Motor neuron (in vitro differentiated cells): ENCODE results near the gene NOD1. TPM values are rescaled to one million over a fixed set of nuclear protein-coding genes. Genes with fewer than 3 reads are reported as not detected.
A peak's percentile ranks its signal among the peaks of the same experiment; 100 is the strongest.

ENCODE experiments used
- ATAC-seq, 8 experiments: fragments of 200-7000 bp; cut with Tn5 transposase; replicated peaks in 6 of 8; 2 replicates each; pipeline ENCODE4 v1.8.0; 2021; ENCODE audit warnings: mild to moderate bottlenecking in 8 of 8, moderate library complexity in 8 of 8
- H3K27ac ChIP-seq, 2 donors: fragments of 250-450 bp; sonication (Bioruptor Pico); 2 replicates each; pipeline ENCODE4 v1.9.0; 2021; ENCODE audit warnings: antibody characterized with exemption in 2 of 2, mild to moderate bottlenecking in 2 of 2, moderate library complexity in 1 of 2
- H3K4me1 ChIP-seq, 2 donors: fragments of 250-450 bp; sonication (Bioruptor Pico); replicated peaks in 1 of 2; 2 replicates each; pipeline ENCODE4 v1.6.1; 2021; ENCODE audit warnings: antibody characterized with exemption in 2 of 2, mild to moderate bottlenecking in 2 of 2, moderate library complexity in 1 of 2
- H3K4me3 ChIP-seq, 5 donors: fragments of 250-450 bp; sonication (Bioruptor Pico); 2 replicates each; pipeline ENCODE4 v1.9.0; 2021; ENCODE audit warnings: antibody characterized with exemption in 5 of 5, mild to moderate bottlenecking in 5 of 5, moderate library complexity in 4 of 5
- WGBS, 10 experiments: fragments of 450-650 bp; shearing (Covaris generic); methylation state at CpG; one replicate each; pipeline ENCODE4 v1.0.0; 2022; 5-methylcytosine and 5-hydroxymethylcytosine counted together
- in situ Hi-C, 9 experiments: fragments of 400-800 bp; cut with MboI; loops; one replicate each; pipeline ENCODE4 v1.15.0; 2021; ENCODE audit warnings: low sequenced_read_pairs in 9 of 9, low pct_unique_long_range_greater_than_20kb in 2 of 9; ENCODE audit not compliant: unreplicated experiment in 9 of 9
- total RNA-seq, 8 experiments: library from RNA; unstranded; fragments of 300-600 nt; gene quantifications; 2 replicates each; pipeline versions ENCODE4 v1.2.3 to v1.2.4, GENCODE V29; 2022

Gene NOD1
- total RNA-seq, 8 experiments from 2014 or later: 1.4 to 10.1 (median 5.5) TPM

GRCh38 chr7:30472081-30472783 lies 6.4 kb downstream of the NOD1 start:
- Histone ChIP-seq H3K4me1 (peaks cover 29 to 33% of the 10 kb centered on the region in 2 donors), H3K27ac (no peak overlapping the region), H3K4me3 (no peak overlapping the region)
- in situ Hi-C loops: no loop called here
- WGBS, 10 experiments: 64 to 94% (median 80%) methylated on average over 1 to 3 of the region's 4 CpGs; no CpG with 5 or more reads in 1 of the 10 experiments
- no peak for ATAC-seq

DNA sequence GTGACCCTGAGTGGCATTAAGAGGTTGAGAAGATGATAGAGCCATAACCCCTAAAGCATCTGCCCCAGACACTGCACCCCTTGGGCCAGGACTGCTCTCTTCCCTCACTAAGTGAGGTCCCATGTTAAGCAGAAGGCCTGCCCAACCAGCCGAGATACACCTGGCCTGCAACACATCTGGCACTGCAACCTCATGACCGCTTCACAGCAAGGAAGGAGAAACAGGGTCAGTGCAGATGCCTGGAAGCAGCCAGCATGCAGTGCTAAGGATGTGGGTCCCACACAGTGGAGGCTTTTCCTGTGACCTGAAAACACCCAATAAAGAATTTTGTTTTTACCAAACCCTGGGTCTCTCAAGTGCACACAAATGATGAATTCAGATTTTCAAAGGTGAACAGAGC lies 7.4 kb downstream of the NOD1 start:
- peaks cover 29 to 33% of the 10 kb centered on the region in 2 donors for H3K4me1 ChIP-seq
- in situ Hi-C loops: no loop called here
- H3K27ac ChIP-seq: peak overlapping the region; percentile 15 to 43
- 20 to 40% methylated on average over 1 to 2 of the region's 2 CpGs; no CpG with 5 or more reads in 8 of the 10 experiments for WGBS, 10 experiments
- no peak overlapping the region for H3K4me3 ChIP-seq
- ATAC-seq: no peak

- peak in 2 of 8 experiments; percentile 10 to 13 for ATAC-seq
- peak overlapping the region; percentile 4 to 43 for H3K27ac ChIP-seq
- 0 to 100% (median 70%) methylated on average over 1 to 6 of the region's 6 CpGs; no CpG with 5 or more reads in 3 of the 10 experiments for WGBS, 10 experiments
- no peak overlapping the region for H3K4me3 ChIP-seq
- in situ Hi-C loops: no loop called here
- H3K4me1 ChIP-seq: peaks cover 29 to 33% of the 10 kb centered on the region in 2 donors
These were observed 7.8 kb downstream of the NOD1 start for GRCh38 chr7:30470771-30471170.

GRCh38 chr7:30470163-30470770 lies 8.3 kb downstream of the NOD1 start:
- 27 to 72% (median 39%) methylated on average over 1 to 11 of the region's 14 CpGs for WGBS, 10 experiments
- peak in 6 of 8 experiments; percentile 1 to 96 (median 94) for ATAC-seq
- Histone ChIP-seq H3K27ac (peak overlapping the region; percentile 37 to 43), H3K4me1 (peaks cover 29 to 33% of the 10 kb centered on the region in 2 donors), H3K4me3 (no peak overlapping the region)
- in situ Hi-C loops: no loop called here

DNA sequence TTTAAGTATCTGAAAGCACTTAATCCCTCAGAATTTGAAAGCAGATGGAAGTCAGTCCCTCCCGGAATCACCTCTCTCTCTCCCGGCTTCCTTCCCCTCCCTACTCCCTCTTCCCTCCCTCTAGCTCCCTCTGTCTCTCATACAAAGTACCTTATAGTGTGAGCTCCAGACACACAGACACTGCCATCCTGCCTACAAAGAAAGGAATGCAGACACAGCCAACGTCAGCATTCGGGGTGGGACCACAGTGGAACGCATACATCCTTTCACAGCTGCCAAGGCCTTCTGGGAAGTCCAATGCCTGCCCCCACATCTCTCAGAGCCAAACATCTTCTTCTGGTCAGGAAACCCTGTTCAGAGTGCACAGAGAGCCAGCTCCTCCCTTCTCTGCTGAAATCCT lies 9.3 kb downstream of the NOD1 start:
- peak overlapping the region; percentile 37 to 43 for H3K27ac ChIP-seq
- WGBS, 10 experiments: 0 to 23% (median 0%) methylated on average over 1 to 4 of the region's 5 CpGs; no CpG with 5 or more reads in 4 of the 10 experiments

GRCh38 chr7:30468791-30469190 lies 9.8 kb downstream of the NOD1 start:
- no peak for ATAC-seq
- no peak overlapping the region for H3K4me3 ChIP-seq
- WGBS, 10 experiments: 0 to 100% (median 88%) methylated on average over 1 to 4 of the region's 4 CpGs; no CpG with 5 or more reads in 3 of the 10 experiments
- in situ Hi-C loops: no loop called here
- peaks cover 29 to 33% of the 10 kb centered on the region in 2 donors for H3K4me1 ChIP-seq
- no peak overlapping the region for H3K27ac ChIP-seq

More for the DNA sequence above, 9.3 kb downstream of the NOD1 start:
- no peak overlapping the region for H3K4me3 ChIP-seq
- in situ Hi-C loops: no loop called here
- H3K4me1 ChIP-seq: peaks cover 29 to 33% of the 10 kb centered on the region in 2 donors
- ATAC-seq: peak; percentile 59 to 99 (median 80)

GRCh38 chr7:30468041-30468440 lies 10.5 kb downstream of the NOD1 start:
- peaks cover 29 to 33% of the 10 kb centered on the region in 2 donors for H3K4me1 ChIP-seq
- ATAC-seq: no peak
- in situ Hi-C loops: no loop called here
- WGBS, 10 experiments: 52 to 100% (median 75%) methylated on average over 1 to 2 of the region's 2 CpGs; no CpG with 5 or more reads in 2 of the 10 experiments
- H3K4me3 ChIP-seq: no peak overlapping the region
- no peak overlapping the region for H3K27ac ChIP-seq

GRCh38 chr7:30467271-30467670 lies 11.3 kb downstream of the NOD1 start:
- in situ Hi-C loops: no loop called here
- no peak overlapping the region for H3K4me3 ChIP-seq
- H3K27ac ChIP-seq: no peak overlapping the region
- H3K4me1 ChIP-seq: peaks cover 29 to 33% of the 10 kb centered on the region in 2 donors
- WGBS, 10 experiments: 69 to 100% (median 83%) methylated on average over 1 to 4 of the region's 4 CpGs; no CpG with 5 or more reads in 1 of the 10 experiments
- ATAC-seq: no peak

- ATAC-seq: no peak
- Histone ChIP-seq H3K27ac (no peak overlapping the region), H3K4me1 (peaks cover 23 to 26% of the 10 kb centered on the region in 2 donors), H3K4me3 (no peak overlapping the region)
- WGBS, 10 experiments: 57 to 100% (median 82%) methylated on average over 1 to 3 of the region's 4 CpGs; no CpG with 5 or more reads in 4 of the 10 experiments
- in situ Hi-C loops: no loop called here
These were observed 12.3 kb downstream of the NOD1 start for GRCh38 chr7:30466266-30466665.

- ATAC-seq: no peak
- H3K4me1 ChIP-seq: peaks cover 19 to 21% of the 10 kb centered on the region in 2 donors
- H3K27ac ChIP-seq: no peak overlapping the region
- in situ Hi-C loops: no loop called here
- WGBS, 10 experiments: 34 to 100% (median 87%) methylated on average over 1 to 2 of the region's 2 CpGs
- H3K4me3 ChIP-seq: no peak overlapping the region
These were observed 12.8 kb downstream of the NOD1 start for GRCh38 chr7:30465811-30466180.

DNA sequence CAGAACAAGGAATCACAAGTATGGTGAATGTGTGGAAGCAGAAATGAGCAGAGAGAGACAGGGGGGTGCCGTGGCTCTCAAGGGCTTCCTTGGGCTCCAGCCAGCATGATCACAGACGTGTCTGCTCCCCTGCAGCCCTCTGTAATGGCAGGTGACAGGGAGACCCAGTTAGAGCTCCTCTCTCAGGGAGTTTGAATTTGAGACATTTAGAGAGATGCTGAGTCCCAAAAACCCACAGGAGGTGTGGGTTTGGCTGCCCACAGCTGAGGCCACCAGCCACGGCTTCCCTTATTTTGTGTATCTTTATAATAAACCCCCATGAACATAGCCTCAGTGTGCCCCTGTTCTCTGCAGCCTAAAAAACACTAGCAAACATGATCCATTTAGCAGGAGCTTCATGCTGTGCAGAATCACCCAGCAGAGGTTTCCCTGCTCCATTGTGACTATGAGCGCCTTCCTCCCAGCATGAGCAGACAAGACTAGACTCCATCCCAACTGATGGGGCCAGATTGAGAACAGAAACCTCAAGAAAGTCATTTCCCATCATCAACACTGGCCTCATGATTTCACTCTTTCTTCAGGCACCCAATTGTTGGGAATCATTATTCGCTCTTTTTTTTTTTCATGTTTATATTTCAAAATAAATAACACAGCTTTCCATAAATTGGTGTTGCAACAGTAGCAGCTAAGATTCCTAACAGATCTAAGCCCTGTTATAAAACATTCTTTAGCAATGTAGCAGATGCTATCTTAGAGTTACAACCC lies 13.4 kb downstream of the NOD1 start:
- ATAC-seq: peak in 1 of 8 experiments; percentile 2
- in situ Hi-C loops: no loop called here
- no peak overlapping the region for H3K4me3 ChIP-seq
- H3K27ac ChIP-seq: no peak overlapping the region
- H3K4me1 ChIP-seq: peaks cover 14 to 16% of the 10 kb centered on the region in 2 donors
- 86 to 100% (median 94%) methylated on average over 1 to 4 of the region's 5 CpGs; no CpG with 5 or more reads in 3 of the 10 experiments for WGBS, 10 experiments

GRCh38 chr7:30464231-30464671 lies 14.3 kb downstream of the NOD1 start:
- WGBS, 10 experiments: 40 to 100% (median 90%) methylated on average over 1 to 4 of the region's 5 CpGs; no CpG with 5 or more reads in 3 of the 10 experiments
- no peak for ATAC-seq
- Histone ChIP-seq H3K4me1 (peaks cover 12 to 16% of the 10 kb centered on the region in 2 donors), H3K4me3 (no peak overlapping the region), H3K27ac (no peak overlapping the region)
- in situ Hi-C loops: no loop called here
